Erythroblast (primary cell): Measurements from ENCODE around the gene EIF4H.

Source experiments
- GATA1 ChIP-seq: IDR thresholded peaks from 2 replicates; pipeline ENCODE4 v1.6.1; 2011; ENCODE audit warnings: low read depth, mild to moderate bottlenecking, control low read depth, low read length, moderate library complexity
- POLR2A ChIP-seq: IDR thresholded peaks from 2 replicates; pipeline ENCODE4 v1.6.1; 2011; ENCODE audit warnings: mild to moderate bottlenecking, low read length

- TF ChIP-seq POLR2A: no peak
- TF ChIP-seq GATA1: no peak
Measured at GRCh38 chr7:74141705-74142104, 32.5 kb upstream of the EIF4H start.
